Astrocyte of the cerebellum (primary cell): ENCODE data around the gene PCNX2.

ENCODE experiments used
- DNase-seq: peaks from one replicate; pipeline ENCODE4 v3.0.0-alpha.2; 2011; ENCODE audit warnings: low read depth
- H3K4me3 ChIP-seq: 2 replicates; pipeline ENCODE4 v1.5.1; 2011; ENCODE audit warnings: mild to moderate bottlenecking, low read depth, low read length, moderate library complexity
- in situ Hi-C: cut with HindIII; loops from 2 replicates; pipeline ENCODE4 v1.10.0; 2017; ENCODE audit warnings: low sequenced_read_pairs
- TF ChIP-seq, protein P1 (sequence below): IDR thresholded peaks from 2 replicates; pipeline ENCODE4 v1.5.1; 2012; ENCODE audit warnings: low read length, low read depth, moderate library complexity, mild to moderate bottlenecking; ENCODE audit errors: missing control alignments

The PCNX2 gene

GRCh38 chr1:233244183-233244582 lies 51.3 kb downstream of the PCNX2 start:
- no peak for DNase-seq

GRCh38 chr1:233242827-233243483 lies 52.6 kb downstream of the PCNX2 start:
- no peak overlapping the region for H3K4me3 ChIP-seq
- no peak for DNase-seq
- in situ Hi-C loops: no loop called here
- TF ChIP-seq, protein P1, sequence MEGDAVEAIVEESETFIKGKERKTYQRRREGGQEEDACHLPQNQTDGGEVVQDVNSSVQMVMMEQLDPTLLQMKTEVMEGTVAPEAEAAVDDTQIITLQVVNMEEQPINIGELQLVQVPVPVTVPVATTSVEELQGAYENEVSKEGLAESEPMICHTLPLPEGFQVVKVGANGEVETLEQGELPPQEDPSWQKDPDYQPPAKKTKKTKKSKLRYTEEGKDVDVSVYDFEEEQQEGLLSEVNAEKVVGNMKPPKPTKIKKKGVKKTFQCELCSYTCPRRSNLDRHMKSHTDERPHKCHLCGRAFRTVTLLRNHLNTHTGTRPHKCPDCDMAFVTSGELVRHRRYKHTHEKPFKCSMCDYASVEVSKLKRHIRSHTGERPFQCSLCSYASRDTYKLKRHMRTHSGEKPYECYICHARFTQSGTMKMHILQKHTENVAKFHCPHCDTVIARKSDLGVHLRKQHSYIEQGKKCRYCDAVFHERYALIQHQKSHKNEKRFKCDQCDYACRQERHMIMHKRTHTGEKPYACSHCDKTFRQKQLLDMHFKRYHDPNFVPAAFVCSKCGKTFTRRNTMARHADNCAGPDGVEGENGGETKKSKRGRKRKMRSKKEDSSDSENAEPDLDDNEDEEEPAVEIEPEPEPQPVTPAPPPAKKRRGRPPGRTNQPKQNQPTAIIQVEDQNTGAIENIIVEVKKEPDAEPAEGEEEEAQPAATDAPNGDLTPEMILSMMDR: no peak

More at GRCh38 chr1:233244183-233244582, 51.3 kb downstream of the PCNX2 start:
- no peak overlapping the region for H3K4me3 ChIP-seq
- TF ChIP-seq, protein P1: no peak
- in situ Hi-C loops: no loop called here

DNA sequence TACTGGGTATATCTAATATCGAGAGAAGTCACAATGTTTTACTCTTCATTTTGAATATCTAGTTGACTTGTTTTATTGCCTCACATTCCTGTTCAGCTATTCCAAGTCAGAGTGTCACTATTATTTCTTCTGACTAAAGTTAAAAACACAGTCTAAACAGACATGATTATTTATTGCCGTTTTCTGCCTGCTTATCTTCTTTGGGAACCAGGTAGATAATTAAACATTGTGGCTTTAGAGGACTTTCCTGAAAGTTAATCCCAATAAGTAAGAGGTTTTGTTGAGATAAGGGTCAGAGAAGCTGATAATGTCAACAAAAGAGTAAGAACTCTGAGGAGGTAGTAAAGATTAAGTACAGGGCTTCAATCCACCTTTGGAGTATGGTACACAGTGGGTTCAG lies 53.8 kb downstream of the PCNX2 start:
- H3K4me3 ChIP-seq: no peak overlapping the region
- DNase-seq: no peak
- in situ Hi-C loops: no loop called here
- TF ChIP-seq, protein P1: no peak

GRCh38 chr1:233240829-233241682 lies 54.5 kb downstream of the PCNX2 start:
- TF ChIP-seq, protein P1: peak; percentile 87
- H3K4me3 ChIP-seq: no peak overlapping the region
- in situ Hi-C loops: no loop called here
- peak; percentile 27 for DNase-seq

DNA sequence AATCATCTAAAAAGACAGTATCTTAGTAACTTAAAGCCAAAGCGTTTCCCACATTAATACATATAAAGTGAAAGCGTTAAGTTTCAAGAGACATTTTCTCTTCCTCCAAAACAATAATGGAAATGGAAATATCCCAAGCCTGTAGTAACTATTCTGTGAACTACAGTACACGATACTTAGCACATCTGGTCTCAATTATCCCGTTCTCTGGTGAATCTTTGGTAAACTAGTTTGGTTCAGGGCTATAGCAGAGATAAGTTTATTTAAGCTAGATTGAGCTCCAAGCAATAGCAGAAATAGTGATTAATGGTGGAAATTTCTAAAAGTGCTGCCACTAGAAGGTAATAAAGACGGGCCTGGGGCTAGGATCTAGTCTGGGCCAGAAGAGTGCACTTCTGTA lies 55.2 kb downstream of the PCNX2 start:
- H3K4me3 ChIP-seq: no peak overlapping the region

DNA sequence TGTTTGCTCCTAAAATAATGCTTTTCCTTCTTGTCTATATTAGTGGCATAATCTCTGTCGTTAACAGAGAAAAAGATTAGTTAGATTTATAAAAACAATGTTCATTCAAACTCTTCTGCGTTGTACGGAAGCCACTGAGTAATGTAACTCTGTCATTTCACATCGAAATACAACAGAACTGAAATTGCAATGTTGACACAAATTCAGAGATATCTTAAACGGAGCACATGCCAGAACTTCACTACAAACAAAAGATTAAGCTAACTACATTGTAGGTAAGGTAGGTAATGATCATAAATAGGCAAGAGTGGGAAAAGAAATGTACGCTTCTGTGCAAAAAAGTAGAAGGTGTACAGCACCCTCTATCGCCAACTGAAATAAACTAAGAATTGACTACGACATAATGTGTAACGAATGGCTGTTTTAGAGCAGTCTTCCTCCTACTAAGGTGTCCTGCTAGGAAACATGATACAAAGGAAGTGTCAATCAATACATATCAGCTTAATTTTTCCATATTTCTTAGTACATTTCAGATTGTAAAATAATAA lies 56.6 kb downstream of the PCNX2 start:
- in situ Hi-C loops: no loop called here
- TF ChIP-seq, protein P1: peak; percentile 7
- no peak for DNase-seq
- H3K4me3 ChIP-seq: no peak overlapping the region

More for the DNA sequence above, 55.2 kb downstream of the PCNX2 start:
- DNase-seq: no peak
- in situ Hi-C loops: no loop called here
- TF ChIP-seq, protein P1: no peak
